Activated T-cell treated with anti-CD3 and anti-CD28 coated beads, Interleukin-2, amount 50 U/mL, for 4 hours (primary cell): ENCODE measurements around the gene USP24. TPM values are rescaled to one million over a fixed set of nuclear protein-coding genes. Genes with fewer than 3 reads are reported as not detected.
A peak's percentile ranks its signal among the peaks of the same experiment; 100 is the strongest.

ENCODE experiments used
- ATAC-seq, 2 donors: fragments of 200-7000 bp; cut with Tn5 transposase; one replicate each; pipeline ENCODE4 v1.10.0; 2021
- DNase-seq: peaks from one replicate; pipeline ENCODE4 v3.0.0-alpha.2; 2020
- H3K27me3 Mint-ChIP-seq: one replicate; pipeline ENCODE4 v1.8.0; 2021; ENCODE audit warnings: low read depth, mixed read lengths
- H3K36me3 Mint-ChIP-seq: one replicate; pipeline ENCODE4 v1.8.0; 2022; ENCODE audit warnings: mixed read lengths; ENCODE audit not compliant: insufficient read depth
- H3K4me1 Mint-ChIP-seq: one replicate; pipeline ENCODE4 v1.8.0; 2021; ENCODE audit warnings: low read depth, mixed read lengths
- H3K4me3 Mint-ChIP-seq: one replicate; pipeline ENCODE4 v1.8.0; 2021; ENCODE audit warnings: mild to moderate bottlenecking, moderate library complexity, mixed read lengths
- H3K9me3 Mint-ChIP-seq: one replicate; pipeline ENCODE4 v1.8.0; 2021; ENCODE audit warnings: mixed read lengths
- total RNA-seq, 3 donors: library from RNA; stranded (reverse); gene quantifications; one replicate each; pipeline ENCODE4 v1.2.1, GENCODE V29; 2021

The USP24 gene
- 10 to 100 TPM; 42.1 to 44.0 (median 43.9) TPM for total RNA-seq

GRCh38 chr1:55215194-55216021 lies at the start of gene USP24:
Gene USP24 (minus strand): TSS chr1:55215364. CDS start chr1:55215113, 251 bp downstream.
- peaks cover 66% of the 10 kb centered on the region for H3K4me1 Mint-ChIP-seq
- H3K27me3 Mint-ChIP-seq: no peaks in the 10 kb centered on the region
- H3K9me3 Mint-ChIP-seq: no peaks in the 10 kb centered on the region
- H3K4me3 Mint-ChIP-seq: peak within 1 kb of the TSS; percentile 97
- DNase-seq (peak; percentile 75), ATAC-seq (peak; percentile 87 to 89)
- no peaks in the 10 kb centered on the region for H3K36me3 Mint-ChIP-seq

- Mint-ChIP-seq H3K36me3 (no peaks in the 10 kb centered on the region), H3K9me3 (no peaks in the 10 kb centered on the region), H3K4me1 (peaks cover 15% of the 10 kb centered on the region), H3K27me3 (no peaks in the 10 kb centered on the region), H3K4me3 (no peak overlapping the region)
- ATAC-seq (no peak), DNase-seq (no peak)
These were observed 47.7 kb upstream of the USP24 start for GRCh38 chr1:55262822-55263221.

GRCh38 chr1:55259911-55260609 lies 44.9 kb upstream of the USP24 start:
- peaks cover 19% of the 10 kb centered on the region for H3K4me1 Mint-ChIP-seq
- H3K36me3 Mint-ChIP-seq: no peaks in the 10 kb centered on the region
- H3K9me3 Mint-ChIP-seq: no peaks in the 10 kb centered on the region
- no peak overlapping the region for H3K4me3 Mint-ChIP-seq
- DNase-seq (no peak), ATAC-seq (no peak)
- no peaks in the 10 kb centered on the region for H3K27me3 Mint-ChIP-seq

- Mint-ChIP-seq H3K4me3 (no peak overlapping the region), H3K27me3 (no peaks in the 10 kb centered on the region), H3K4me1 (peaks cover 21% of the 10 kb centered on the region), H3K9me3 (no peaks in the 10 kb centered on the region), H3K36me3 (no peaks in the 10 kb centered on the region)
- ATAC-seq (peak in 1 of 2 donors; percentile 93), DNase-seq (peak; percentile 55)
These were observed 42.8 kb upstream of the USP24 start for GRCh38 chr1:55257958-55258357.

- no peak for DNase-seq
- Mint-ChIP-seq H3K4me1 (peaks cover 27% of the 10 kb centered on the region), H3K9me3 (no peaks in the 10 kb centered on the region), H3K27me3 (no peaks in the 10 kb centered on the region), H3K4me3 (no peak overlapping the region), H3K36me3 (no peaks in the 10 kb centered on the region)
- no peak for ATAC-seq
These were observed 40.7 kb upstream of the USP24 start for GRCh38 chr1:55255901-55256300.

- Mint-ChIP-seq H3K9me3 (no peaks in the 10 kb centered on the region), H3K36me3 (no peaks in the 10 kb centered on the region), H3K4me3 (no peak overlapping the region), H3K27me3 (no peaks in the 10 kb centered on the region), H3K4me1 (peaks cover 15% of the 10 kb centered on the region)
- ATAC-seq (no peak), DNase-seq (no peak)
These were observed 37.9 kb upstream of the USP24 start for GRCh38 chr1:55252942-55253589.

GRCh38 chr1:55250399-55251075 lies 35.4 kb upstream of the USP24 start:
- DNase-seq: no peak
- no peak for ATAC-seq
- Mint-ChIP-seq H3K27me3 (no peaks in the 10 kb centered on the region), H3K4me3 (no peak overlapping the region), H3K9me3 (no peaks in the 10 kb centered on the region), H3K4me1 (peaks cover 8% of the 10 kb centered on the region), H3K36me3 (no peaks in the 10 kb centered on the region)

GRCh38 chr1:55249646-55250398 lies 34.7 kb upstream of the USP24 start:
- Mint-ChIP-seq H3K27me3 (no peaks in the 10 kb centered on the region), H3K9me3 (no peaks in the 10 kb centered on the region), H3K36me3 (no peaks in the 10 kb centered on the region), H3K4me3 (no peak overlapping the region), H3K4me1 (peaks cover 8% of the 10 kb centered on the region)
- no peak for DNase-seq
- no peak for ATAC-seq

- H3K27me3 Mint-ChIP-seq: no peaks in the 10 kb centered on the region
- ATAC-seq (no peak), DNase-seq (no peak)
- H3K4me3 Mint-ChIP-seq: no peak overlapping the region
- no peaks in the 10 kb centered on the region for H3K36me3 Mint-ChIP-seq
- H3K4me1 Mint-ChIP-seq: no peaks in the 10 kb centered on the region
- H3K9me3 Mint-ChIP-seq: no peaks in the 10 kb centered on the region
These were observed 31.7 kb upstream of the USP24 start for GRCh38 chr1:55246896-55247295.

- no peak overlapping the region for H3K4me3 Mint-ChIP-seq
- ATAC-seq (no peak), DNase-seq (no peak)
- no peaks in the 10 kb centered on the region for H3K27me3 Mint-ChIP-seq
- H3K9me3 Mint-ChIP-seq: no peaks in the 10 kb centered on the region
- H3K4me1 Mint-ChIP-seq: no peaks in the 10 kb centered on the region
- no peaks in the 10 kb centered on the region for H3K36me3 Mint-ChIP-seq
These were observed 31.2 kb upstream of the USP24 start for GRCh38 chr1:55246331-55246730.

- ATAC-seq: no peak
- H3K4me1 Mint-ChIP-seq: no peaks in the 10 kb centered on the region
- no peak overlapping the region for H3K4me3 Mint-ChIP-seq
These were observed 30.6 kb upstream of the USP24 start for GRCh38 chr1:55245781-55246180.

GRCh38 chr1:55244476-55245099 lies 29.4 kb upstream of the USP24 start:
- no peak for ATAC-seq
- DNase-seq: no peak
- Mint-ChIP-seq H3K36me3 (no peaks in the 10 kb centered on the region), H3K27me3 (peaks cover 2% of the 10 kb centered on the region), H3K4me1 (no peaks in the 10 kb centered on the region), H3K9me3 (no peaks in the 10 kb centered on the region), H3K4me3 (no peak overlapping the region)

More at GRCh38 chr1:55245781-55246180, 30.6 kb upstream of the USP24 start:
- DNase-seq: no peak
- no peaks in the 10 kb centered on the region for H3K27me3 Mint-ChIP-seq
- no peaks in the 10 kb centered on the region for H3K9me3 Mint-ChIP-seq
- H3K36me3 Mint-ChIP-seq: no peaks in the 10 kb centered on the region

GRCh38 chr1:55243655-55244054 lies 28.5 kb upstream of the USP24 start:
- Mint-ChIP-seq H3K9me3 (no peaks in the 10 kb centered on the region), H3K4me3 (no peak overlapping the region), H3K4me1 (no peaks in the 10 kb centered on the region), H3K36me3 (no peaks in the 10 kb centered on the region), H3K27me3 (peaks cover 2% of the 10 kb centered on the region)
- no peak for ATAC-seq
- no peak for DNase-seq
